ENCODE data around the gene NTN1.
"Not testable (repeated sequence)": the region's sequence is repeated elsewhere in the genome, so short reads cannot be mapped to it uniquely, and the experiment has no call there.

Gene NTN1

DNA sequence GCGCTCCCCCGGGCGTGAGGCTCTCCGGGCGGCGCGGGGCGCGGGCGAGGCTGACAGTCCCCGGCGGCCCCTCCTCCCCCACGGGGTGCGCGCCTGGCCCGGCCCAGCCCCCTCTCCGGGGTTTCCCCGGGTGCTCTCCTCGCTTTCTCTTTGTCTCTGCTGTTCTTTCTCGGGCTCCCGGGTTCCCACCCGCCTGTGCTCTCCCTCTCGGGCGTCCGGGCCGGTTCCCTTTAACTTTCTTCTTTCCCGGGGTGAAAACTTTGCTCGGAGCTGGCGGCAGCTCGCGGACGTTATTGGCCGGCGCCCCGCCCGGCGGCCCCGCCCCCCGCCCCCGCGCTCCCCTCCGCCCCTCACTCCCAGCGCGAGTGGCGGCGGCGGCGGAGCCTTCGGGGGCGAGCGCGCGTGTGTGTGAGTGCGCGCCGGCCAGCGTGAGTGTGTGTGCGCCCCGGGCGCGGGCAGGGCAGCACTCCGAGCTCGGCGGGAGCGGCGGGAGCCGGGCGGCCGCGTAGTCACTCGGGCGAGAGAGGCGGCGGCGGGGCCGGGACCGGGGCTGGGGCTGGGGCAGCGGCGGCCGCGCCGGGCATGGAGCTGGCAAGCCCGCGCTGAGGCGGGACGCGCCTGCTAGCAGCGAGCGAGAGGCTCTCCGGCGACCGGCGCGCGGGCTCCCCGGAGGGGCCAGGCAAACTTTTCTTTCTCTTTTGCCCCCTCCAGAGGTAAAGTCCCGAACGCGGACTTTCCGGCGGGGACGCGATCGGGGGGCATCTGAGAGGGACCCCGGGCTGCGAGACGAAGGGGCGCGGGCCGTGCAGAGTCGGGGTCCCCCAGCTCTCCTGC, at the start of gene NTN1:
NTN1 (plus strand) TSS at position 353 of the 834 bp plus-strand sequence. CDS start 864 bp downstream, outside the sequence.
- DNase-seq (ENCODE audit: low read depth in 3 of 3), result peak in 2 of 3 experiments; percentile 33 to 62

DNA sequence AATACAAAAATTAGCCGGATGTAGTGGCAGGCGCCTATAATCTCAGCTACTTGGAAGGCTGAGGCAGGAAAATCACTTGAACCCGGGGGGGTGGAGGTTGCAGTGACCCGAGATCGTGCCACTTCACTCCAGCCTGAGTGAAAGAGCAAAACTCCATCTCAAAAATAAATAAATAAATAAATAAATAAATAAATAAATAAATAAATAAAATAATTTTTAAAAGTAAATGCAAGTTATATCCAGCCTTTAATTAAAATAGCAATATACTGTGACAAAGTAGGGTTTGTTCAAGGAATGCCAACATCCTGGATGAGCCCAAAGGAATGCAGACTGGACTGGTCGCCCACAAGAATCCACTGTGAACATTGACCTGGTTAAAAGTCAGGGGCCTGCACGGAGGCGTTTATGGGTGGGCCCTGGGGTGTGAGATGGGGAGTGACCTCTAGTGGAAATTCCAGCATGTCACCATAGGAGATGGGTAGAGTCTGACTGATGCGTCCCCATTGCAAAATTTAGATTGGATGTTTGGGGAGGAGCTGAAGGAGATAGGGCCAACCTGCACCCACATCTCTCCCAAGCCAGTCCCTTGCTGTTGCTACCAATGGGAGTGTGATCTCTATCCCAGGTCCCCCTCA, 46.1 kb upstream of the NTN1 start:
- no peak for DNase-seq (ENCODE audit: low read depth in 3 of 3)

DNA sequence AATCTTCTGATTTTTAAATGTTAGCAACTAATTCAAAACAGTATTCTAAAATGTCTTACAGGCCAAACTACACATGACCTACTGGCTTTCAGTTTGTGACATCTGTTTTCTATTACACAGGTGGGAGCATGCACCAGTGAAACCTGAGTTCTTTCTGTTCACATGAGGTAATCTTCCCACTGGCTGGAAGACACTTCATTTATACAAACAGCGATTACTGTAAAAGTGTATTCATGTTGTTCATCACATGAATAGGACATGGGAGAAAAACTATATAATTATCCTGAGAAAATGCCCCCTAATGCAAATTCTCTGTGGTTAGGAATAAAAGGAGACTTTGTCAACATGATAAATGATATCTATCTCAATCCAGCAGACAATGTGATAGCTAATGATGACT, 44.7 kb upstream of the NTN1 start:
- no peak for DNase-seq (ENCODE audit: low read depth in 3 of 3)

GRCh38 chr17:8979715-8980114, 41.6 kb upstream of the NTN1 start:
- DNase-seq (ENCODE audit: low read depth in 3 of 3), result no peak

DNA sequence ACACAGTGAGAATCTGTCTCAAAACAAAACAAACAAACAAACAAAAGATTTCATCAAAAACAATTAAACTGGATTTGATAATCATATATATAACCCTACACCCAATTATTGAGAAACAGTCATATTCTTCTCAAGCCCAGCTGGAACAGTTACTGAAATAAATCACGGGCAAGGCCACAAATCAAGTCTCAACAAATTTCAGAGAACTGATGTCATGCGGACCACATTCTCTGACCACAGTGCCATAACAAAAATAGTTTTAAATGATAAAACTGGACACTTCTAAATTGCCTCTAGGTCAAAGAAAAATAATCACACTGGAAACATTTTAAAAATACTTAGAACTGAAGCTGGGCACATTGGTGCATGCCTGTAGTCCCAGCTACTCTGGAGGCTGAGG, 39.9 kb upstream of the NTN1 start:
- DNase-seq (ENCODE audit: low read depth in 3 of 3), result no peak

- not testable (repeated sequence) for DNase-seq (ENCODE audit: low read depth in 3 of 3)
Observed at GRCh38 chr17:8984225-8984624, 37.1 kb upstream of the NTN1 start.

- DNase-seq (ENCODE audit: low read depth in 3 of 3), result no peak
Observed at GRCh38 chr17:8985054-8985701, 36.1 kb upstream of the NTN1 start.

DNA sequence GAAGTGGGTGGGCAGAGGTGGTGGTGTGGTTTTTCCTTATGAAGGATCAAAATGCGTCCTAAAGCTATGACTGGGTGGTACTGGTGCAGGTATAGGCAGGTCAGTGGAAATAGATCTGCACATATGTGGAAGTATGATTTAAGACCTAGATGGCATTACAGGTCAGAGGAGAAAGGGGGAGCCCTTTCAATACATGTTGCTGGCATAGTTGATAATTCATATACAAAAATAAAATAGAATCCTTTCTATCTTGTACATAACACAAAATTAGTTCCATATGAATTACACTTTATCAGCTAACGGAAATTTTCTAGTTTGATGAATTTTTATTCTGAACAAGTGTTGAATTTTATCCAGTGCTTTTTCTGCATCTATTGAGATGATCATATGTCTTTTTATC, 35.0 kb upstream of the NTN1 start:
- no peak for DNase-seq (ENCODE audit: low read depth in 3 of 3)

- DNase-seq (ENCODE audit: low read depth in 3 of 3), result not testable (repeated sequence)
Observed at GRCh38 chr17:8988263-8988935, 32.9 kb upstream of the NTN1 start.

GRCh38 chr17:8991514-8992285, 29.6 kb upstream of the NTN1 start:
- DNase-seq (ENCODE audit: low read depth in 3 of 3), result peak; percentile 24 to 65 (median 63)

DNA sequence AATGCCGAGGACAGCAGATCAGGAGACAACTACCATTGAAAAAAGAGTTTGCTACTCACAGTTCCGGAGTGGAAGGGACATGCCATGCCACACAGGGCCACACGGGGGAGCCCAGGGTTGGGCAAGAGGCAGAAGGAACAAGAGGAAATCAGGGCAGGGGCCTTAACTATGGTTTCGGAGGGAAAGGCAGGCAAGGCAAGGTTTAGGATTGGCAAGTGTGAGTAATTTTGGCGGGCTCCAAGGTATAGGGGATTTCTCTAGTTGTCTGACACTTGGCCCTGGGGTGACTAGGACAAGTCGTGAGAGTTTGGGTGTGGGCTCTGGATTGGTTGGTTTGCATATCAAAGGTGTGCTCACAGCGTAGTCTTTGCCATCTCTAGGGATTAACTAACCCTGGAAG, 27.0 kb upstream of the NTN1 start:
- DNase-seq (ENCODE audit: low read depth in 3 of 3), result peak; percentile 28 to 72 (median 51)

GRCh38 chr17:8995711-8996110, 25.6 kb upstream of the NTN1 start:
- DNase-seq (ENCODE audit: low read depth in 3 of 3), result no peak

DNA sequence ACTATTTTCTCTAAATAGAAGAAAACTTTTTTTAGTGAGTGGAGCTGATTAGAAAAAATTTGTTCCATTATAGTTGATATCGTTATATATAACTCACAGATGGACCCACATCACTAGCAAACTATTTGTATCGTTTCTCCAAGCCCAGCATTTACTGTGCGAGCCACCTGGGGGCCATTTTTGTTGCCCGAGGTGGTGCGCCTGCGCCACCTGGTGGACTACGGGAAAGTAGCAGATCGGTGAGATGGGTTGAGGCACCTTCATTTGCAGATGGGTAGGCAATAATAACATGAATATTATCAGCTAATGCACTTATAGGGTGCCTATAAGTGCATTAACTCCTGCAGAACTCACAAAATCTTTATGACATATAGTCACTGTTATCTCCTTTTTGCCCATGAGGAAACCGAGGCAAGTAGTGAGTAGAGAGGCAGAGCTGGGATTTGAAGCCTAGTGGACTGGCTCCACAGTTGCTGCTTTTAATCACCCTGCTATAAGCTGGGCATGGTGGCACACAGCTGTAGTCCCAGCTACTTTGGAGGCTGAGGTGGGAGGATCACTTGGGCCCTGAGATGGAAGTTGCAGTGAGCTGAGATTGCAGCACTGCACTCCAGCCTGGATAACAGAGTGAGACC, 23.2 kb upstream of the NTN1 start:
- DNase-seq (ENCODE audit: low read depth in 3 of 3), result peak; percentile 57 to 76 (median 69)

- DNase-seq (ENCODE audit: low read depth in 3 of 3), result no peak
Observed at GRCh38 chr17:9001559-9001958, 19.8 kb upstream of the NTN1 start.

GRCh38 chr17:9002227-9002605, 19.1 kb upstream of the NTN1 start:
- DNase-seq (ENCODE audit: low read depth in 3 of 3), result no peak

GRCh38 chr17:9002606-9003354, 18.5 kb upstream of the NTN1 start:
- DNase-seq (ENCODE audit: low read depth in 3 of 3), result peak in 1 of 3 experiments; percentile 38

DNA sequence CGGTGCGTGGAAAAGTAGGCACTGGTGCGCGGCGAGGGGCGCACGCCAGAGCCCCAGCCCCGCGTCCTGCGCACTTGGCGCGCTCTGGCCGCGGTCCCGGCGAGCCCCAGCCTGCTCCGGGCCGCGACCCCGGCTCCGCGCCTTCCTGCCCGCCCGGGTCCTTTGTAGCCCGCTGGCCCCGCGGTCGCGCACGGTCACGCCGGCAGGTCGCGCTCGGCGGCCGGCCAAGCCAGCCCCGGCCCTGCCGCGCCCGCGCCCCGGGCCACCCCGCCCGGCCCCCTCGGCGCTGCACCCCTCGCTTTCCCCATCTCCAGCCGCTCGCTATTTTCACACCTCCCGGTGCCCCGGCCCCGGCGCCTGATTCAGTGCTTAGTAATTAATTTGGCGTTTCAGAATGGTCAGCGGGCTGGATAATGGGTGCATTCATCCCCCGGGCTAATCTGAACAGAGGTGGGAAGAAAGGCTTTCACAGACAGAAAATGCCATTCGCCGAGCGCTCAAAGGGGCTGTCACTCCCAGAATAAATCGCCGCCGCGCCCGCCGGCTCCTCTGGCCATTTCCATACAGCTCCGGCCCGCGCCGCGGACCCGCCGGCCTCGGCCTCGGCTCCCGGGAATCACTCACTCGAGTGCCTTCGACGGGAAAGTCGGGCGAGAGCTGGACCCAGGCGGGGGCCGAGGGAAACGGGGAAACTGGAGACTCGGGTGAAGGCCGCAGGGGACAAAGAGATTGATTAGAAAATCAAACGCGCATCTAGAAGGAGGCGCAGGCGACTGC, 17.8 kb upstream of the NTN1 start:
- no peak for DNase-seq (ENCODE audit: low read depth in 3 of 3)

- no peak for DNase-seq (ENCODE audit: low read depth in 3 of 3)
Observed at GRCh38 chr17:9004132-9004960, 17.0 kb upstream of the NTN1 start.

DNA sequence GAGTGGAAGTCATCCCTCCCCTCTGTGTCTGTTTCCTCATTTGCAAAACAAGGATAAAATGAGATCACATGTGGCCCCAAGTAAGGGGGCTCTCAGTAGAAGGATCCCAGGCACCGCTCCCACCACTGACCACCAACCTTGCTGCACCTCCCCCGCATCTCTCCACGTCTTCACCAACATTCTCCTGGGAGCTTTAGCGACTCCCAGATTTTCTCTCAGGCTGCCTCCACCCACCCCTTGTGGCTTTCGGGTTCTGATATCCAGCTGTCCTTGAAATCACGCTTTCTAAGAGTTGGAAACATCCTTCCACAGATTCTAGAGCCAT, 16.4 kb upstream of the NTN1 start:
- DNase-seq (ENCODE audit: low read depth in 3 of 3), result no peak

Data from stimulated activated CD4-positive, alpha-beta T cell treated with anti-CD3 and anti-CD28 coated beads, TNF-alpha, amount 100 ng/mL, for 24 hours (primary cell).